Measurements from ENCODE around the gene SLC26A9.

DNA sequence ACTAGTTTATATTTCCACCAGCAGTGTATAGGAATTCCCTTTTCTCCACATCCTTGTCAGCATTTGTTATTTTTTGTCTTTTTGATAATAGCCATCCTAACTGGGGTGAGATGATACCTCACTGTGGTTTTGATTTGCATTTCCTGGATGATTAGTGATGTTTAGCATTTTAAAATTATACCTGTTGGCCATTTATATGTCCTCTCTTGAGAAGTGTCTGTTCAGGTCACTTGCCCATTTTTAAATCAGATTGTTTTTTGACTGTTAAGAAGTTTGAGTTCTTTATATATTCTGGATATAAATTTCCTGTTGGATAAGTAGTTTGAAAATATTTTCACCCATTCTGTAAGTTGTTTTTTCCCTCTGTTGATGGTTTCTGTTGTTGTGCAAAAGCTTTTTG lies 62.3 kb downstream of the SLC26A9 start:
- TF ChIP-seq, protein P1, sequence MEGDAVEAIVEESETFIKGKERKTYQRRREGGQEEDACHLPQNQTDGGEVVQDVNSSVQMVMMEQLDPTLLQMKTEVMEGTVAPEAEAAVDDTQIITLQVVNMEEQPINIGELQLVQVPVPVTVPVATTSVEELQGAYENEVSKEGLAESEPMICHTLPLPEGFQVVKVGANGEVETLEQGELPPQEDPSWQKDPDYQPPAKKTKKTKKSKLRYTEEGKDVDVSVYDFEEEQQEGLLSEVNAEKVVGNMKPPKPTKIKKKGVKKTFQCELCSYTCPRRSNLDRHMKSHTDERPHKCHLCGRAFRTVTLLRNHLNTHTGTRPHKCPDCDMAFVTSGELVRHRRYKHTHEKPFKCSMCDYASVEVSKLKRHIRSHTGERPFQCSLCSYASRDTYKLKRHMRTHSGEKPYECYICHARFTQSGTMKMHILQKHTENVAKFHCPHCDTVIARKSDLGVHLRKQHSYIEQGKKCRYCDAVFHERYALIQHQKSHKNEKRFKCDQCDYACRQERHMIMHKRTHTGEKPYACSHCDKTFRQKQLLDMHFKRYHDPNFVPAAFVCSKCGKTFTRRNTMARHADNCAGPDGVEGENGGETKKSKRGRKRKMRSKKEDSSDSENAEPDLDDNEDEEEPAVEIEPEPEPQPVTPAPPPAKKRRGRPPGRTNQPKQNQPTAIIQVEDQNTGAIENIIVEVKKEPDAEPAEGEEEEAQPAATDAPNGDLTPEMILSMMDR (IDR thresholded peaks at IDR 0.05) = no peak
- TF ChIP-seq EZH2 (IDR thresholded peaks at IDR 0.05; ENCODE audit: borderline replicate concordance, insufficient read depth, low read depth, low read length, poor library complexity, severe bottlenecking) = no peak
